ENCODE results near the gene GOLGA6D. TPM values are rescaled to one million over a fixed set of nuclear protein-coding genes. Genes with fewer than 3 reads are reported as not detected.
"Not testable (repeated sequence)": the region's sequence is repeated elsewhere in the genome, so short reads cannot be mapped to it uniquely, and the experiment has no call there.

GOLGA6D gene
- total RNA-seq, 1 donor from 2014 or later = not detected

- Mint-ChIP-seq H3K4me3 (ENCODE audit: unreplicated experiment) (no peak overlapping the region), H3K27ac (ENCODE audit: unreplicated experiment) (no peak overlapping the region), H3K9me3 (ENCODE audit: unreplicated experiment) (peaks cover 15% of the 10 kb centered on the region), H3K4me1 (ENCODE audit: low read depth, unreplicated experiment) (peaks cover 4% of the 10 kb centered on the region), H3K27me3 (ENCODE audit: unreplicated experiment) (peaks cover 11% of the 10 kb centered on the region), H3K36me3 (ENCODE audit: unreplicated experiment) (no peaks in the 10 kb centered on the region)
- no peak for DNase-seq
- TF ChIP-seq, protein P1, sequence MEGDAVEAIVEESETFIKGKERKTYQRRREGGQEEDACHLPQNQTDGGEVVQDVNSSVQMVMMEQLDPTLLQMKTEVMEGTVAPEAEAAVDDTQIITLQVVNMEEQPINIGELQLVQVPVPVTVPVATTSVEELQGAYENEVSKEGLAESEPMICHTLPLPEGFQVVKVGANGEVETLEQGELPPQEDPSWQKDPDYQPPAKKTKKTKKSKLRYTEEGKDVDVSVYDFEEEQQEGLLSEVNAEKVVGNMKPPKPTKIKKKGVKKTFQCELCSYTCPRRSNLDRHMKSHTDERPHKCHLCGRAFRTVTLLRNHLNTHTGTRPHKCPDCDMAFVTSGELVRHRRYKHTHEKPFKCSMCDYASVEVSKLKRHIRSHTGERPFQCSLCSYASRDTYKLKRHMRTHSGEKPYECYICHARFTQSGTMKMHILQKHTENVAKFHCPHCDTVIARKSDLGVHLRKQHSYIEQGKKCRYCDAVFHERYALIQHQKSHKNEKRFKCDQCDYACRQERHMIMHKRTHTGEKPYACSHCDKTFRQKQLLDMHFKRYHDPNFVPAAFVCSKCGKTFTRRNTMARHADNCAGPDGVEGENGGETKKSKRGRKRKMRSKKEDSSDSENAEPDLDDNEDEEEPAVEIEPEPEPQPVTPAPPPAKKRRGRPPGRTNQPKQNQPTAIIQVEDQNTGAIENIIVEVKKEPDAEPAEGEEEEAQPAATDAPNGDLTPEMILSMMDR (IDR thresholded peaks at IDR 0.05; ENCODE audit: partially characterized antibody, unreplicated experiment) = no peak
Observed at GRCh38 chr15:75338661-75339240, 56.1 kb downstream of the GOLGA6D start.

- Mint-ChIP-seq H3K4me3 (ENCODE audit: unreplicated experiment) (no peak overlapping the region), H3K27me3 (ENCODE audit: unreplicated experiment) (peaks cover 11% of the 10 kb centered on the region), H3K36me3 (ENCODE audit: unreplicated experiment) (no peaks in the 10 kb centered on the region), H3K9me3 (ENCODE audit: unreplicated experiment) (peaks cover 15% of the 10 kb centered on the region), H3K4me1 (ENCODE audit: low read depth, unreplicated experiment) (peaks cover 4% of the 10 kb centered on the region), H3K27ac (ENCODE audit: unreplicated experiment) (no peak overlapping the region)
- TF ChIP-seq, protein P1 (IDR thresholded peaks at IDR 0.05; ENCODE audit: partially characterized antibody, unreplicated experiment) = no peak
- DNase-seq = no peak
Observed at GRCh38 chr15:75339531-75340240, 57.1 kb downstream of the GOLGA6D start.

DNA sequence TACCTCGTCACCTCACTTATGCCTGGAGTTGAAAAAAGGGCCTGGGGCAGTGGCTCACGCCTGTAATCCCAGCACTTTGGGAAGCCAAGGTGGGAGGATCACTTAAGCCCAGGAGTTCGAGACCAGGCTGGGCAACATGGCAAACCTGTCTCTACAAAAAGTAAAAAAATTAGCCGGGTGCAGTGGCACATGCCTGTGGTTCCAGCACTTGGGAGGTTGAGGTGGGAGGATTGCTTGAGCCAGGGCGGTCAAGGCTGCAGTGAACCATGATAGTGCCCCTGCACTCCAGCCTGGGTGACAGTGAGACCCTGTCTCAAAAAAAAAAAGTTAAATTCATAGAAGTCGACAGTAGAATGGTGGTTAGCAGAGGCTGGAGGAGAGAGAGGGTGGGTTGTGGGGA is 59.6 kb downstream of the GOLGA6D start:
- Mint-ChIP-seq H3K4me3 (ENCODE audit: unreplicated experiment) (no peak overlapping the region), H3K9me3 (ENCODE audit: unreplicated experiment) (peaks cover 5% of the 10 kb centered on the region), H3K36me3 (ENCODE audit: unreplicated experiment) (no peaks in the 10 kb centered on the region), H3K4me1 (ENCODE audit: low read depth, unreplicated experiment) (no peaks in the 10 kb centered on the region), H3K27me3 (ENCODE audit: unreplicated experiment) (peaks cover 4% of the 10 kb centered on the region), H3K27ac (ENCODE audit: unreplicated experiment) (no peak overlapping the region)
- no peak for DNase-seq
- TF ChIP-seq, protein P1 (IDR thresholded peaks at IDR 0.05; ENCODE audit: partially characterized antibody, unreplicated experiment) = no peak

- H3K27me3 Mint-ChIP-seq (ENCODE audit: unreplicated experiment); H3K9me3 Mint-ChIP-seq (ENCODE audit: unreplicated experiment); H3K4me3 Mint-ChIP-seq (ENCODE audit: unreplicated experiment); H3K27ac Mint-ChIP-seq (ENCODE audit: unreplicated experiment); H3K36me3 Mint-ChIP-seq (ENCODE audit: unreplicated experiment); H3K4me1 Mint-ChIP-seq (ENCODE audit: low read depth, unreplicated experiment); DNase-seq: not testable (repeated sequence)
Observed at GRCh38 chr15:75343953-75344352, 61.3 kb downstream of the GOLGA6D start.

Other genes with a start within 250 kb of the GOLGA6D start
- gene C15orf39, start 81.0 kb upstream of the GOLGA6D start, total RNA-seq (ENCODE audit: unreplicated experiment) = 9.0 TPM
- gene GOLGA6C, start 24.5 kb upstream of the GOLGA6D start, total RNA-seq (ENCODE audit: unreplicated experiment) = not detected
- 66.2 TPM for gene COMMD4, start 53.2 kb downstream of the GOLGA6D start, total RNA-seq (ENCODE audit: unreplicated experiment)
- gene NEIL1, start 64.2 kb downstream of the GOLGA6D start, total RNA-seq (ENCODE audit: unreplicated experiment) = 11.8 TPM
- 300 TPM for gene MAN2C1, start 85.8 kb downstream of the GOLGA6D start, total RNA-seq (ENCODE audit: unreplicated experiment)
- gene SIN3A, start 168.9 kb downstream of the GOLGA6D start, total RNA-seq (ENCODE audit: unreplicated experiment) = 45.4 TPM